T-helper 2 cell treated with Interferon-gamma antibody and Interleukin-4, amounts not matched to agents 100 ng/mL and 5 ng/mL, for 36 hours (primary cell): ENCODE data around the gene RTP1. TPM values are rescaled to one million over a fixed set of nuclear protein-coding genes. Genes with fewer than 3 reads are reported as not detected.
"Not testable (repeated sequence)": the region's sequence is repeated elsewhere in the genome, so short reads cannot be mapped to it uniquely, and the experiment has no call there.

ENCODE experiments used
- intact Hi-C: fragments of 100-400 bp; cut with micrococcal nuclease; formaldehyde crosslinking; loops from one replicate; pipeline ENCODE4 v1.15.1; 2023
- total RNA-seq: library from RNA; stranded (reverse); gene quantifications from 2 replicates; pipeline ENCODE4 v1.2.3, GENCODE V29; 2022

Gene RTP1
- total RNA-seq, 1 donor from 2014 or later = not detected

DNA sequence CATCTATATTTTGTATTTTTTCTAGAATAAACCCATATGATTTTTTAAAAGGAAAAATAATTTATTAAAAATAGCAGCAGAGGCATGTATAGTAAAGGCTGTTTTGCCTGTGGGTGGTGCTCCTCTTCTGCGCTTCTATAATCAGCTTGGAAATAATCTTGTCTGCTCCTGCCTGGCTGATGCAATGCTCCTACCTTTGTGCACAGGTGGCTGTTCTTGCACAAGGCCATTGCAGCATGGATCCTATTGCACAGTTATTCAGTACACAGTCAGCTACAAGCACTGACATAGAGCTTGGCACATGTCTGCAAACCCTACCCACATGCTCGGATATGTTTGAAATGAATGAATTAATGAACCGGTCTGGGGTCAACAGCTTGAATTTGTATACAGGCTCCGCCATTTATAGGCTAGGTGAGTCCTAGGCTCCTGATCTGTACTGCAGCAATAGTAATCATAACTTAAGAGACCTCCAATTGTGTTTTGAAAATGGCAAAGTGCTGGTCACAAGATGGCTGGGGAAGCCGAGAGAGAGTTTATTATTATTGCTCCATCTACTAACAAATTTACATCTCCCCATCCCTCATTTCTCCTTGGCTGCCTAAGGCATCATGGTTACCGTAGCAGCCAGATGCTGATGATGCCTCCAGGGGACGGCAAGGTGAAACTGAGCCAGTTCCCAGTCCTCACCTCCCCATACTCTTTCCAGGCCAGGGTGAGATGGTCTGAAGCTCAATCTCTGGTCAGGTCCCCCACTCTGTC is 532 bp upstream of the RTP1 start:
- intact Hi-C loops = no loop called here

- intact Hi-C loops = no loop called here
Observed at GRCh38 chr3:187198490-187198889, 1.2 kb downstream of the RTP1 start.

GRCh38 chr3:187199463-187200050 is 2.3 kb downstream of the RTP1 start:
- intact Hi-C loops = not testable (repeated sequence)

GRCh38 chr3:187205683-187206082 is 8.4 kb downstream of the RTP1 start:
- intact Hi-C loops = no loop called here

DNA sequence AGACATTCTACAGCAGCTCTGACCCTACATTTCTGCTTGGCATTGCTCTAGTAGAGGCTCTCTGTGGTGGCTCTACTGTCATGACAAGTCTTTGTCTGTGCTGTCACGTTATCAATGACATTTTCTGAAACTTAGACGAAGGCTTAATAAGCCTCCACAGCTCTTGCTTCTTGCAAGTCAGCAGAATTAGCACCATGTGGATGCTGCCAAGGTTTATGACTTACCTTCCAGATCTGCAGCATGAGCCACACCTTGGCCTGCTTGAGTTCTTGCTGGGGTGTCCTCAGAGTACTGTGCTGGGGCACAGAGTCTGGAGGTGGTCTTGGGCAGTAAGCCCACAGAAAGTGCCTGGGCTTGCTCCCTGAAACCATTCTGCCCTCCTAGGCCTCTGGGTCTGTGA is 9.8 kb downstream of the RTP1 start:
- intact Hi-C loops = no loop called here

DNA sequence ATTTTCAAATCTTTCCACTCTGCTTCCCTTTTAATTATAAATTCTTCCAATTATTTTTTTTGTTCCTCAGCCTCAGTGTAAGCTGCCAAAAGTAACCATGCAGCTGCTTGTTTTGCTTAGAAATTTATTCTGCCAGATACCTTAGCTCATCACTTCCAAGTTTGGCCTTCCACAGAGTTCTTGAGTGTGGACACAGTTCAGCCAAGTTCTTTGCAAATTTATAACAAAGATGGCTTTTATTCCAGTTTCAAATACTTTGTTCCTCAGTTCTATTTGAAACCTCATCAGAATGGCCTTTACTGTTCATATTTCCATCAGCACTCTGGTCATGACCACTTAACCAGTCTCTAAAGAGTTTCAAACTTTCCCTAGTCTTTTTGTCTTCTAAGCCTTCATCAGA is 10.3 kb downstream of the RTP1 start:
- intact Hi-C loops = no loop called here

- intact Hi-C loops = no loop called here
Observed at GRCh38 chr3:187208159-187208558, 10.9 kb downstream of the RTP1 start.

GRCh38 chr3:187209491-187209890 is 12.2 kb downstream of the RTP1 start:
- intact Hi-C loops = no loop called here

- intact Hi-C loops = no loop called here
Observed at GRCh38 chr3:187210091-187210490, 12.8 kb downstream of the RTP1 start.

GRCh38 chr3:187210545-187211327 is 13.4 kb downstream of the RTP1 start:
- intact Hi-C loops = no loop called here

DNA sequence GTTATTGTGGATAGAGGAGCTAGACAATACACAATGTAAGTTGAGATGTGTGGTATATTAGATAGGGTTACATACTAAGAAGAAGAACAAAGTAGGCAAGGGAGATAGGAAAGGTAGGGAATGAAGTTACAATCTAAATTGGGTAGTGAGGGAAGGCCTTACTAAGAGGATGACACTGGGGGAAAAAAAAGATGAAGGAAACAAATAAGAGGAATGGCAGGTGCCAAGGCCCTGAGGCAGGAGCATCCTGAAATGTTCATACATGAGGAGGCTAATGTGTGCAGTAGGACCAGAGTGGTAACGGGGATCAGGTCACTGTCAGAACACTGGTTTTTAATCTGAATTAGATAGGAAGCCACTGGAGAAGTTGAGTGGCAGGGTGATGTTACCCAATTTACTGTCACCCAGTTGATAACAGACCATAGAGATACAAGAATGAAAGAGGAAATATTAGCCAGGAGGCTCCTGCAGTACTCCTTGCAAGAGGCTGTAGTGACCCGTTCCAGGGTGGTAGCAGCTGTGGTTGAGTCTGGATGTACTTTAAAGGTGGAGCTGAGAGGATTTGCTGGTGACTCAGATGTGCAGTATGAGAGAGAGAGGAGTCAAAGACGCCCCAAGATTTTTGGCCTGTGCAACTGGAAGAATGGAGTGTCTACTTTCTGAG is 14.4 kb downstream of the RTP1 start:
- intact Hi-C loops = no loop called here

GRCh38 chr3:187212196-187212545 is 14.9 kb downstream of the RTP1 start:
- intact Hi-C loops = no loop called here

DNA sequence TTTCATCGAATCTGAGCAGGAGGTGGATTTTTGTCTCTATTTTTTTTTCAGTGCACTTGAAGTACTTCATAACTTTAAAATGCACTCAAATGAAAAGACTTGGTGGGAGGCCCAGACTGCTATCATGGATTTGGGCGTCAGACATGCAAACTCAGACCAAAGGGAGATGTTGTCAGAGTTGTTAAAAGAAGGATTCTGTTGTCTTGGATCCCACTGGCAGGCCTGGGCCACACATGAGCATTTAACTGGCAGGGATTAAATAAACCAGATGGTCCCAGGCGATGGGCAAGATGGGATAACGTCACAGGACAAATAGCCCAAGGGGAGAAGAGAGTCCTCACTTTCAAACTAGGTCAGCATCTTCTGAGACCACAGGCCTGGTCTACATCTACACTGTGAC is 15.4 kb downstream of the RTP1 start:
- intact Hi-C loops = no loop called here

DNA sequence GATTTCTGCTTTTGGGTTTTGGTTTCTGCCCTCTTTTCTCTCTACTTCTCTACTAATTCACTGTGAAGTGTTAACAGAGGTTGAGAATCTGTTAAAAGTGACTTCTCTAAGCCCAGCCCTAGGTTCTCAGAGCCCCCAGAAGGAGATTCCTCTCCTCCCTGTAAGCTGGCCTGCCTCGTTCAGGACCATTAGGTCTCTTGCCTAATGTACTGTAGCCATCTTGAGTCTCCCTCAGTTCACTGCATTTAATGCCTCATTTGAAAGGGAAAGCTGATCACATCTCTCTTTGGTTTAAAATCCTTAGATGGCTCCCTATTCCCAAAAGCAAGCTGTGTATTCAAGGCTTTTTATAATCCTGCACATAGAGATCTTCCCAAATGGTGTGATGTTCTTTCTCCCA is 16.3 kb downstream of the RTP1 start:
- intact Hi-C loops = no loop called here

- intact Hi-C loops = no loop called here
Observed at GRCh38 chr3:187215460-187215859, 18.2 kb downstream of the RTP1 start.

DNA sequence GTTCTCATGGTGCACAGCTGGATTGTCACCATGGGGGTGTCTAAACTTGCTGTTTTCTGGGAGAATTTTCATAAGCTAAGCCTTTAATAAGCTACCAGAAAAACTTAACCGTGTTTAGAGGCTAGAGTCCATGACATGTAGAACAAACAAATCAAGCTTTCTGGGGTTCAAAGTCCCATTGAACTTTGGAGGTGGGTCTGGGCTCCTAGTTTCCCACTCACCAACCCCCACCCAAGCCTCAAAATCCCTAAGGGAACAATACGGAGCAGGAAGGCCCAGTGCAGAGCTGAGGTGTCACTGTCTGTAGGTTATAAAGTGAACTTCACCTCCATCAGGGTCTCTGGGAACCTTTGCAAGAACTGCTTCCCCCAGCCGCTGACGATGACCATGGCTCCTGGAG is 25.5 kb downstream of the RTP1 start:
- intact Hi-C loops = loop anchor here (10.0 kb wide), 1 partner anchor 92 kb away; no protein-coding TSS in a partner anchor

DNA sequence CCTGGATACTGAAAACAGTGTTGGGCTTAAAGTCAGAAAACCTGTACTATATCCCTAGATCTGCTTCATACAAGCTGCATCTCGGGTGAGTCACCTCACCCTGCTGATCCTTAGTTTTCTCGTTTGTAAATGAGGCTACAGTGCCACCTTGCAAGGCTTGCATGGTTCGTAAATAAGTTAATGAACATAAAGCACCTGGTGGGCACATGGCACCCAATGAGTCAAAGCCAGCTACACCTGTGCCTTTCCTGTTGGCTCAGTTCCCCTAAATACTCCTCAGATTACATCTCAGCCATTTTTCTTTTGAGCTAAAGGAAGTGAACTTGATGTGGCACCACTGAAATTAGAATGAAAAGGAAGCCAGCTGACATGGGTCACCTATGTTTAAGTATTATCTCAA is 26.5 kb downstream of the RTP1 start:
- intact Hi-C loops = loop anchor here (10.0 kb wide), 1 partner anchor 91 kb away; no protein-coding TSS in a partner anchor

- intact Hi-C loops = loop anchor here (10.0 kb wide), 1 partner anchor 87 kb away; no protein-coding TSS in a partner anchor
Observed at GRCh38 chr3:187227658-187228258, 30.5 kb downstream of the RTP1 start.

DNA sequence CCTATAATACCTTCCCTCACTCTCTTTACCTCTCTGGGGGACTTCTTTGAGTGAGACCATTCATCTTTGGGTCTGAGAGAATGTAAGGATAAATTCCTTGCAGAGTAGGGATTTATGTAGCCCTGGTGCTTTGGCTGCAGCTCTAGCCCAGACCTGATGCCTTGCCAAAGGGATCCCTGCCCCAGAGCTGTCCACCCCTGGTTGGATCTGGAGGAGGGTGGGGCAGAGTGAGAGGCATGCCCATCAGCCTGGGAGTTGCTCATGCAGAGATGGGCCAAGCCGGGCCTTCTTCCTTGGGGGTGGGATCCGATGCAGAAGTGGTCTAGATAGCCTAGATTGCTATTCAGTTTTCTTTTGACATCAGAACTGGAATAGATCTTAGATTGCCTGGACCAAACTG is 31.5 kb downstream of the RTP1 start:
- intact Hi-C loops = loop anchor here (10.0 kb wide), 1 partner anchor 86 kb away; no protein-coding TSS in a partner anchor

GRCh38 chr3:187230011-187230410 is 32.7 kb downstream of the RTP1 start:
- intact Hi-C loops = no loop called here

DNA sequence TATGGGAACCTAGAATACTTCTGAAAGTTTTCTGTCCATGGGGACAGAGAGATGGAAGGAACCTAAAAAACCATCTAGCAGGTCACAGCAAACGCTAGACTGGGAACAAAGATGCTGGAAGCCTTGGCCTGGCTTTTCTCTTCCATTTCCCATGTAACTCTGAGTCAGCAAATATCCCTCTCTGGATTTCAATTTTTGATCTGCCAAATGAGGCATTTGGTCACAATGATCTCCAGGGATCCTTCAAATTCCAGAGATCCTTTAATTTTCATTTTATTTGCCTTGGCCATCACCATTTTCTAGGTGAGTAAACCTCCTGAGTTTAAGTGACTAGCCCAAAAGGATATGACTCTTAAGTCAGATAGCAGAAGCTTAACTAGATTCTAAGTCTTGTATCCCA is 39.7 kb downstream of the RTP1 start:
- intact Hi-C loops = no loop called here
